Retinal pigment epithelial cell (primary cell): Measurements from ENCODE around the gene ZNF638.
"Not testable (repeated sequence)": the region's sequence is repeated elsewhere in the genome, so short reads cannot be mapped to it uniquely, and the experiment has no call there.

Experiments used
- DNase-seq: peaks from one replicate; pipeline ENCODE4 v3.0.0-alpha.2; 2010; ENCODE audit warnings: low read depth
- H3K4me3 ChIP-seq: 2 replicates; pipeline ENCODE4 v1.5.1; 2011; ENCODE audit warnings: mild to moderate bottlenecking, low read length, control low read depth, moderate library complexity
- TF ChIP-seq, protein P1 (sequence below): conservative IDR thresholded peaks from 2 replicates; pipeline ENCODE4 v1.5.1; 2011; ENCODE audit warnings: low read depth, low read length, control low read depth, inconsistent platforms

The ZNF638 gene

DNA sequence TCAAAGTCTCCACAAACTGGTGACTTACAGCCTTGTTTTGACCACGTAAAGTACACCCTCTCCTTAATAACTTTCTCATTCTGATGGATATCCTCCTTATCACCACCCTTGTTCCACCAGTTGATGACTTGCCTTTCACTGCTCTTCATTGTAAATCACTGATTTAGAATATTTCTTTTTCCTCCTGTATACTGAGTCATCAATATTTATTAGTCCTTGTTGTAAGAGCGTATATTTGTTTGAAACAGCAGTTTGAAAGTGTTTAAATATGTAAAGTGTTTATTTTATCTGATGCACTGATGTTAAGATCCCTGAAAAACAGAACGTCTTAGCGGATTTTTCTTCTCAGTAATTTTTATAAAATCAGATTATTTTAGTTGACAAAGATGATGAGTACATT lies 87.6 kb downstream of the ZNF638 start:
- TF ChIP-seq, protein P1, sequence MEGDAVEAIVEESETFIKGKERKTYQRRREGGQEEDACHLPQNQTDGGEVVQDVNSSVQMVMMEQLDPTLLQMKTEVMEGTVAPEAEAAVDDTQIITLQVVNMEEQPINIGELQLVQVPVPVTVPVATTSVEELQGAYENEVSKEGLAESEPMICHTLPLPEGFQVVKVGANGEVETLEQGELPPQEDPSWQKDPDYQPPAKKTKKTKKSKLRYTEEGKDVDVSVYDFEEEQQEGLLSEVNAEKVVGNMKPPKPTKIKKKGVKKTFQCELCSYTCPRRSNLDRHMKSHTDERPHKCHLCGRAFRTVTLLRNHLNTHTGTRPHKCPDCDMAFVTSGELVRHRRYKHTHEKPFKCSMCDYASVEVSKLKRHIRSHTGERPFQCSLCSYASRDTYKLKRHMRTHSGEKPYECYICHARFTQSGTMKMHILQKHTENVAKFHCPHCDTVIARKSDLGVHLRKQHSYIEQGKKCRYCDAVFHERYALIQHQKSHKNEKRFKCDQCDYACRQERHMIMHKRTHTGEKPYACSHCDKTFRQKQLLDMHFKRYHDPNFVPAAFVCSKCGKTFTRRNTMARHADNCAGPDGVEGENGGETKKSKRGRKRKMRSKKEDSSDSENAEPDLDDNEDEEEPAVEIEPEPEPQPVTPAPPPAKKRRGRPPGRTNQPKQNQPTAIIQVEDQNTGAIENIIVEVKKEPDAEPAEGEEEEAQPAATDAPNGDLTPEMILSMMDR: no peak
- DNase-seq: no peak

DNA sequence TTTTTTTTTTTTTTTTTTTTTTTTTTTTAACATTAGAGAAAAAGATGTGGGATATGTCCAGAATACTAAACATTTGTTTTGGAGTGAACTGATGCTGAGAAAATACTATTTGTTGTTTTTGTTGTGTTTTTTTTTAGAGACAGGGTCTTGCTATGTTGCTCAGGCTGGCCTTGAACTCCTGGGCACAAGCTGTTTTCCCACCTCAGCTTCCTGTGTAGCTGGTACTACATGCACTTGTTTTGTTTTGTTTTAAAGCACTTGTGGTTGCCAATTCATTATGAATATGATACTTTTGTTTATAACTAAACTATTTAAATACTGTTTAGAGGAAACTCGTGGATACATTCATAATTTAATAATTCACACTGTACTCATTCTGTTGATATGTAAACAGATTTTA lies 88.4 kb downstream of the ZNF638 start:
- no peak overlapping the region for H3K4me3 ChIP-seq
- no peak for DNase-seq
- TF ChIP-seq, protein P1: no peak

More for the DNA sequence above, 87.6 kb downstream of the ZNF638 start:
- H3K4me3 ChIP-seq: no peak overlapping the region

DNA sequence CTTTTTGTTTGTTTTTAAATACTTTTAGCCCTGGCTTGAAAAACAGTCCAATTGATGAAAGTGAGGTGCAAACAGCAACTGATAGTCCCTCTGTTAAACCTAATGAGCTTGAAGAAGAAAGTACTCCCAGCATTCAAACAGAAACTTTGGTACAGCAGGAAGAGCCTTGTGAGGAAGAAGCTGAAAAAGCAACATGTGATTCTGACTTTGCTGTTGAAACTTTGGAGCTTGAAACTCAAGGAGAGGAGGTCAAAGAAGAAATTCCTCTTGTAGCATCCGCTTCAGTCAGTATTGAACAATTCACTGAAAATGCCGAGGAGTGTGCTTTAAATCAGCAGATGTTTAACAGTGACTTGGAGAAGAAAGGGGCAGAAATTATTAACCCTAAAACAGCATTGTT lies 91.2 kb downstream of the ZNF638 start:
- no peak overlapping the region for H3K4me3 ChIP-seq
- DNase-seq: no peak
- TF ChIP-seq, protein P1: no peak

DNA sequence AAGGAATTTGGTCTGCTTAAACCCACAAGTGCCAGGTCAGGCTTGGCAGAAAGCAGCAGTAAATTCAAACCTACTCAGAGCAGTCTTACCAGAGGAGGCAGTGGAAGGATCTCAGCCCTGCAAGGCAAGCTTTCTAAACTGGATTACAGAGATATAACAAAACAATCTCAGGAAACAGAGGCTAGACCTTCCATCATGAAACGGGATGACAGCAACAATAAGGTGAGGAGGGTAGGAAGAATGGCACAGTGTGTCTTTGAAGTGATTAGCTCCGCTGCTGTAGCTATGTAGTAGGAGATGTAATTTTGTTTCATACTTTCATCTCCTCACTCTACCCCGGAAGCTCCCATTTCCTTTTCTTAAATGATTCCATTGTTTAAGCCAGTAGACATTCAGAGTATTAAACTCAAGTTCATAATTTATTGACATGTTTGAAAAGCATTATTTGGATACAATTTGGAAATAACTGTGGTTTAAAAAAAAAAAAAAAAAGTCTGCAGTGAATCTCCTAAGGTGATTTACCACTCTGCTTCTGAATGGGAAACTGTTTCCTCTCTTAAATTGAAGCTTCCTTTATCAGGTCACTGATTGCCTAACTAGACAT lies 92.3 kb downstream of the ZNF638 start:
- TF ChIP-seq, protein P1: no peak
- DNase-seq: no peak
- no peak overlapping the region for H3K4me3 ChIP-seq

DNA sequence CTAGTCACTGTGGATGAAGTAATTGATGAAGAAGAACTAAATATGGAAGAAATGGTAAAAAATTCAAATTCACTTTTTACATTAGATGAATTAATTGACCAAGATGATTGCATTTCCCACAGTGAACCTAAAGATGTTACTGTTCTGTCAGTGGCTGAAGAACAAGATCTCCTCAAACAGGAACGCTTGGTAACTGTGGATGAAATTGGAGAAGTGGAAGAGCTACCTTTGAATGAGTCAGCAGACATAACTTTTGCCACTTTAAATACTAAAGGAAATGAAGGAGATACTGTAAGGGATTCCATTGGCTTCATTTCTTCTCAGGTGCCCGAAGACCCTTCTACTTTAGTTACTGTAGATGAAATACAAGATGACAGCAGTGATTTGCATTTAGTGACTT lies 95.1 kb downstream of the ZNF638 start:
- no peak for DNase-seq
- TF ChIP-seq, protein P1: no peak
- H3K4me3 ChIP-seq: no peak overlapping the region

DNA sequence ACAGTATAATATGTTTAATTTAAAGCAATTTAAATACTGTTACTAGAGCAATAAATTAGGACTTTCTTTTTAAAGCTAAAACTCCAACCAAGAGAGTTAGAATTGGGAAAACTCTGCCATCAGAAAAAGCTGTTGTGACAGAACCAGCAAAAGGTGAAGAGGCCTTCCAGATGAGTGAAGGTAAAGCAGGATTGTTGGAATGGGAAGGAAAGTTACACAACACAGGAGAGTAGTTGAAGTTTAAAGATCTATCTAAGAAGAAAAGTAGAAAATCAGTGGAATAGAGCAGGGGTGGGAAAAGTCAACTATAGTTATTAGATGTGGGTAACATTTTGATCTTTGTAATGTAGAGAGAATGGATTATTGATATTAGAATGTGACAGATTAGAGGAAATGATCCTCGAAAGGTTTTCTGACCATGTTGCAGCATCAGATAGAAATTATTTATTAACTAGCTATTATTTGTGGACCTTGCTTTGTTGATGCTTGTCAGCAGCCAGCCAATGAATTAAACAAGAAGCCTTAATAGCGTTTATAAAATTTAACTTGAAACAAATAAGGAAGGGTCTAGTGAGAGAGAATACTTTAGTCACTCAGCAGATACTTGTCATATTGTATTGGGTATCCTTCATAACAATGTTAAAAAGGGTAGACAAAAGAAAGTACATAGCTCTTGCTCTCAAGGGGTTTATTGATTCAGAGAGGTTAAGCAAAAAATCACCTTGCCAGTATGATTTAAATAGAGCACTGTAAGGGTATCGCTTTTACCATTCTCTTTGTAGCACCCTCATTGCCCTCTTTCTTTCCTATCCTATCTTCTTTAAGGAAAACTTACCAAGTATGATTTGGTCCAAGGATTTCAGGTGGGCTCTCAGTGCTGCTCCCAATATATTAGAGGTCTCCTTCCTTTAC lies 97.1 kb downstream of the ZNF638 start:
- H3K4me3 ChIP-seq: no peak overlapping the region
- DNase-seq: no peak
- TF ChIP-seq, protein P1: no peak

DNA sequence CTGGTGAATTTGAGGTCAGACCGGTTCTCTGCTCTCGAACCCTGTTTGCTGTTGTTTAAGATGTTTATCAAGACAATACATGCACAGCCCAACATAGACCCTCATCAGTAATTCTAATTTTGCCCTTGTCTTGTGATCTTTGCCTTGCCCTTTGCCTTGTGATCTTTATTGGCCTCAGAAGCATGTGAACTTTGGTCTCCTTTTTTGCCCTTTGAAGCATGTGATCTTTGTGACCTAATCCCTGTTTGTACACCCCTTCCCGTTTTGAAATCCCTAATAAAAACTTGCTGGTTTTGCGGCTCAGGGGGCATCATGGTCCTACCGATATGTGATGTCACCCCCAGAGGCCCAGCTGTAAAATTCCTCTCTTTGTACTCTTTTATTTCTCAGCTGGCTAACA lies 113.6 kb downstream of the ZNF638 start:
- not testable (repeated sequence) for H3K4me3 ChIP-seq

More for the DNA sequence above, 113.6 kb downstream of the ZNF638 start:
- not testable (repeated sequence) for DNase-seq
